Esophagus squamous epithelium (tissue), 5 donors: ENCODE results near the gene STX1B. TPM values are rescaled to one million over a fixed set of nuclear protein-coding genes. Genes with fewer than 3 reads are reported as not detected.
"Not testable (repeated sequence)": the region's sequence is repeated elsewhere in the genome, so short reads cannot be mapped to it uniquely, and the experiment has no call there.

Experiments used
- DNase-seq: peaks from one replicate; lab custom pipeline; 2025; lab: John Stamatoyannopoulos, UW
- H3K27ac ChIP-seq, 4 donors: fragments of 200-600 bp; sonication (generic); one replicate each; pipeline ENCODE4 v1.5.1; 2016 to 2019; ENCODE audit warnings: mild to moderate bottlenecking in 1 of 4
- H3K27me3 ChIP-seq, 4 donors: fragments of 200-600 bp; sonication (generic); 1 replicate in 3 of 4; 2 replicates in 1 of 4; pipeline versions ENCODE4 v1.5.1 to v1.6.0; 2017 to 2021; ENCODE audit warnings: antibody characterized with exemption in 1 of 4
- H3K36me3 ChIP-seq, 3 donors: fragments of 200-600 bp; sonication (generic); one replicate each; pipeline ENCODE4 v1.5.1; 2016 to 2019
- H3K4me1 ChIP-seq, 3 donors: fragments of 200-600 bp; sonication (generic); one replicate each; pipeline ENCODE4 v1.5.1; 2017 to 2019
- H3K4me3 ChIP-seq, 4 donors: fragments of 200-600 bp; sonication (generic); 1 replicate in 3 of 4; 2 replicates in 1 of 4; pipeline ENCODE4 v1.5.1; 2016 to 2019; ENCODE audit warnings: mild to moderate bottlenecking in 2 of 4, moderate library complexity in 1 of 4
- H3K9me3 ChIP-seq, 3 donors: fragments of 200-600 bp; sonication (generic); one replicate each; pipeline ENCODE4 v1.5.1; 2016 to 2019
- POLR2A ChIP-seq, 4 donors: fragments of 450-650 bp; IDR thresholded peaks; one replicate each; pipeline ENCODE4 v1.6.1; 2017; ENCODE audit warnings: antibody characterized with exemption in 4 of 4, mild to moderate bottlenecking in 4 of 4, moderate library complexity in 3 of 4
- WGBS, 2 donors: methylation state at CpG; one replicate each; pipeline ENCODE4 v1.1.5; 2018; 5-methylcytosine and 5-hydroxymethylcytosine counted together
- intact Hi-C: fragments of 100-400 bp; cut with DNase I; formaldehyde crosslinking; loops from one replicate; pipeline ENCODE4 v1.15.0; 2022
- total RNA-seq, 4 donors: library from RNA; depleted of rRNA; stranded (reverse); fragments of >200 nt; gene quantifications; one replicate each; pipeline ENCODE4 v1.1.0, GENCODE V29; 2016
- TF ChIP-seq, protein P1 (sequence below), 6 experiments: fragments of 450-650 bp in 4 of 6; fragments of 200-600 bp in 2 of 6; sonication (generic) in 2 of 6; IDR thresholded peaks; one replicate each; pipeline ENCODE4 v1.5.1; 2016 to 2019; ENCODE audit warnings: antibody characterized with exemption in 6 of 6, mild to moderate bottlenecking in 4 of 6, moderate library complexity in 4 of 6
- donor health status: DM: yes; HTN: yes; CAD: no.

The STX1B gene
- total RNA-seq, 4 donors from 2014 or later, result 0.06 to 1.5 (median 0.20) TPM

- intact Hi-C loops, result no loop called here
- no peaks in the 10 kb centered on the region for H3K36me3 ChIP-seq
- no peaks in the 10 kb centered on the region for H3K9me3 ChIP-seq
- TF ChIP-seq, protein P1, sequence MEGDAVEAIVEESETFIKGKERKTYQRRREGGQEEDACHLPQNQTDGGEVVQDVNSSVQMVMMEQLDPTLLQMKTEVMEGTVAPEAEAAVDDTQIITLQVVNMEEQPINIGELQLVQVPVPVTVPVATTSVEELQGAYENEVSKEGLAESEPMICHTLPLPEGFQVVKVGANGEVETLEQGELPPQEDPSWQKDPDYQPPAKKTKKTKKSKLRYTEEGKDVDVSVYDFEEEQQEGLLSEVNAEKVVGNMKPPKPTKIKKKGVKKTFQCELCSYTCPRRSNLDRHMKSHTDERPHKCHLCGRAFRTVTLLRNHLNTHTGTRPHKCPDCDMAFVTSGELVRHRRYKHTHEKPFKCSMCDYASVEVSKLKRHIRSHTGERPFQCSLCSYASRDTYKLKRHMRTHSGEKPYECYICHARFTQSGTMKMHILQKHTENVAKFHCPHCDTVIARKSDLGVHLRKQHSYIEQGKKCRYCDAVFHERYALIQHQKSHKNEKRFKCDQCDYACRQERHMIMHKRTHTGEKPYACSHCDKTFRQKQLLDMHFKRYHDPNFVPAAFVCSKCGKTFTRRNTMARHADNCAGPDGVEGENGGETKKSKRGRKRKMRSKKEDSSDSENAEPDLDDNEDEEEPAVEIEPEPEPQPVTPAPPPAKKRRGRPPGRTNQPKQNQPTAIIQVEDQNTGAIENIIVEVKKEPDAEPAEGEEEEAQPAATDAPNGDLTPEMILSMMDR (IDR thresholded peaks at IDR 0.05), result no peak
- TF ChIP-seq POLR2A (IDR thresholded peaks at IDR 0.05), result no peak
- no peak overlapping the region for H3K27ac ChIP-seq
- peaks cover 0 to under 1% (median under 1%) of the 10 kb centered on the region in 3 donors for H3K4me1 ChIP-seq
- H3K27me3 ChIP-seq, result peaks cover 0 to 47% (median 2%) of the 10 kb centered on the region in 4 donors
- no peak for DNase-seq
- 42 to 50% methylated on average over 1 to 3 of the region's 6 CpGs for WGBS, 2 donors
- no peak overlapping the region for H3K4me3 ChIP-seq
Measured at GRCh38 chr16:31016018-31016417, 5.6 kb upstream of the STX1B start.

GRCh38 chr16:31013292-31013691 lies 2.9 kb upstream of the STX1B start:
- DNase-seq, intact Hi-C loops, H3K4me3 ChIP-seq, H3K9me3 ChIP-seq, H3K27ac ChIP-seq, H3K36me3 ChIP-seq: not testable (repeated sequence)
- Histone ChIP-seq H3K4me1 (peaks cover 0 to 12% (median 8%) of the 10 kb centered on the region in 3 donors), H3K27me3 (peaks cover 0 to 74% (median 5%) of the 10 kb centered on the region in 4 donors)

DNA sequence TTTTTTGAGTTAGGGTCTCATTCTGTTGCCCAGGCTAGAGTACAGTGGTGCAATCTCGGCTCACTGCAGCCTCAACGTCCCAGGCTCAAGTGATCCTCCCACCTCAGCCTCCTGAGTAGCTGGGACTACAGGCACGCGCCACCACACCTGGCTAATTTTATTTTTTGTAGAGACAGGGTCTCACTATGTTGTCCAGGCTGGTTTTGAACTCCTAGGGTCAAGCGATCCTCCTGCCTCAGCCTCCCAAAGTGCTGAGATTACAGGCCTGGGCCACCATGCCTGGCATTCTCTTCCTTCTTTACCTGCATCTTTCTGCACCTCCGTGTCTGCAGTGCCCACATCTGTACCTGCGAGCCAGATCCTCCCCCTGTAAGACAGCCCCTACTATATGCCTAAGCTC lies 1.4 kb upstream of the STX1B start:
- H3K27me3 ChIP-seq, result peaks cover 0 to 87% (median 5%) of the 10 kb centered on the region in 4 donors
- 81 to 100% methylated on average over 3 to 7 of the region's 7 CpGs for WGBS, 2 donors
- intact Hi-C loops, result not testable (repeated sequence)

GRCh38 chr16:31009894-31010584 lies 399 bp downstream of the STX1B start:
- peaks cover 0 to 12% (median 8%) of the 10 kb centered on the region in 3 donors for H3K4me1 ChIP-seq
- intact Hi-C loops, result no loop called here
- peaks cover 0 to 84% (median 5%) of the 10 kb centered on the region in 4 donors for H3K27me3 ChIP-seq
- no peak for TF ChIP-seq POLR2A (IDR thresholded peaks at IDR 0.05)
- TF ChIP-seq, protein P1 (IDR thresholded peaks at IDR 0.05), result no peak
- H3K9me3 ChIP-seq, result no peaks in the 10 kb centered on the region
- no peak for DNase-seq
- no peak overlapping the region for H3K27ac ChIP-seq
- H3K36me3 ChIP-seq, result no peaks in the 10 kb centered on the region
- WGBS, 2 donors, result 34 to 47% methylated on average over 7 to 10 of the region's 36 CpGs
- H3K4me3 ChIP-seq, result peak overlapping the region in 1 of 4 donors; percentile 44

More for the DNA sequence above, 1.4 kb upstream of the STX1B start:
- H3K36me3 ChIP-seq, H3K27ac ChIP-seq, DNase-seq, H3K4me3 ChIP-seq, H3K9me3 ChIP-seq: not testable (repeated sequence)
- peaks cover 0 to 12% (median 8%) of the 10 kb centered on the region in 3 donors for H3K4me1 ChIP-seq

- 86 to 87% methylated on average over 5 to 7 of the region's 7 CpGs for WGBS, 2 donors
- no peak for DNase-seq
- no peak for TF ChIP-seq POLR2A (IDR thresholded peaks at IDR 0.05)
- TF ChIP-seq, protein P1 (IDR thresholded peaks at IDR 0.05), result no peak
- Histone ChIP-seq H3K4me1 (peaks cover 0 to 12% (median 8%) of the 10 kb centered on the region in 3 donors), H3K36me3 (no peaks in the 10 kb centered on the region), H3K4me3 (no peak overlapping the region), H3K27ac (no peak overlapping the region), H3K27me3 (peaks cover 0 to 76% (median 5%) of the 10 kb centered on the region in 4 donors), H3K9me3 (no peaks in the 10 kb centered on the region)
- intact Hi-C loops, result no loop called here
Measured at GRCh38 chr16:31009120-31009519, 1.3 kb downstream of the STX1B start.

DNA sequence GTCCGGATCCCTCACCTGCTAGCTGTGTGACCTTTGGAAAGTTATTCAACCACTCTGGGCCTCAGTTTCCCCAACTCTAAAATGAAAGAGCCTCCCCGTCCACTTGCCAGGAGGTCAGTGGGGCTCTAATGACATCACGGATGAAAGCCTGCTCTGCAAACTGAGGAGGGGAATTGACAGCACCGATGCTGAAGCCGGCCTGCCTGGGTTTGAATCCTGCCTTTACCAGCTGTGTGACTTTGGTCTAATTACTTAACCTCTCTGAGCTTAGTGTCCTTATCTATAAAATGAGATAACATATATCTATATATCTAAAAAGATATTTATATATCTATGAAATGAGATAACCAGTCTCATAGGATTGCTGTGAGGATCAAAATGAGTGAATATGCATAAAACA lies 1.9 kb downstream of the STX1B start:
- TF ChIP-seq POLR2A (IDR thresholded peaks at IDR 0.05), result no peak
- TF ChIP-seq, protein P1 (IDR thresholded peaks at IDR 0.05), result no peak
- Histone ChIP-seq H3K36me3 (no peaks in the 10 kb centered on the region), H3K4me3 (no peak overlapping the region), H3K27ac (no peak overlapping the region), H3K9me3 (no peaks in the 10 kb centered on the region), H3K27me3 (peaks cover 0 to 70% (median 5%) of the 10 kb centered on the region in 4 donors), H3K4me1 (peaks cover 0 to 17% (median 8%) of the 10 kb centered on the region in 3 donors)
- DNase-seq, result no peak
- WGBS, 2 donors, result 83 to 88% methylated on average over 5 of the region's 5 CpGs
- intact Hi-C loops, result no loop called here
